Measurements from ENCODE around the gene TBX5.

Gene TBX5

DNA sequence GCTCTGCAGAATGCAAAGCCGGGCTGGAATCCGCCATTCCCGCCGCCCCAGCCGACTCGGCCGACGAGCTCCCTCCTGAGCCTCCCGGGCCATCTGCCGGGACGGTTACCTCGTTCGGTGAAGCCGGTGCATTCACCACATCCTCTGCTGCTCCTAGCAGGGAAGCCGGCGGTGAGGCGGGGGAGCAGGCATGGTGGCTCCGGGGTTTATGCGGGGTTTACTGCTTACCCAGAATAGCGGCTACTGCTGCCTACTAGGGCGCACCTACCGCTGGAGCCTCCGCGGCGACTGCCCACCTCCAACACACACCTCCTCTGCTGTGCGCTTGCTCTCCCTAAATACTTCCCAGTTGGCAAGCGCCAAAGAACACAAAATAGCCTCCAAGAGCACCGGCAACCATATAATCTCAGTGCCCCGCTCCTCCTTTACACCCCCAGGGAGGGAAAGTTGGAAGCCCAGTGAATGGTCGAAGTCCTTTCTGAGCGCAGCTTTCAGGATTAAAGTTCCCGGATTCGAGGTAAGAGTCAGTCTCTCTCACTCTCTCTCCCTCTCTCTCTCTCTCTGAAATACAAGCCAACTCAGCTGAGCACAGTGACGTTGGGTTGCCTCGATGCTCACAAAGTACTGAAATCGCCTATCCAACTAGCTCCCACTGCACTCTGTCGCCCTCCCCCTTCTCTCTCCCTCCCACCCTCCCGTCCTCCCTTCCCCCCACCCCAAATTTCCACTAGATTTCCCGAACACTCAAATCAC lies at the start of gene TBX5:
Gene TBX5, minus strand, starts transcription at position 626 of the 753 bp plus-strand sequence. CDS start 2,246 bp downstream, outside the sequence.
- TF ChIP-seq GATA3 (IDR thresholded peaks at IDR 0.05; ENCODE audit: low read depth, low read length) (no peak), GATA2 (IDR thresholded peaks at IDR 0.05; ENCODE audit: low read depth, low read length) (no peak)

DNA sequence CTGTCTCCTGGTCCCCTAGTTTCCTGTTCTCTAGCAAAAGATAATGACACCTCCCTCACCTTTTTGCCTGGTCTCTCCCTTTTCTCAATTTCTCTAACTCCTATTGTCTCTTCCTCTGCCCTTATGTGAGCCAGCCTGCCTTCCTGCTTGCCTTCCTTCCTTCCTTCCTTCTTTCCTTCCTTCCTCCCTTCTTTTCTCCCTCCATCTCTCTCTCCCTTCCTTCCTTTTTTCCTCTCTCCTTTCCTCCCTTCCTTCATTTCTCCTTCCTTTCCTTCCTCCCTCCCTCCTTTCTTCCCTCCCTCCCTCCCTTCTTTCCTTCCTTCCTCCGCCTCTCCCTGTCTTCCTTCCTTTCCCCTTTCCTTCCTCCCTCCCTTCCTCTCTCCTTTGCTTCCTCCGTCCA lies 45.7 kb upstream of the TBX5 start:
- TF ChIP-seq GATA3 (IDR thresholded peaks at IDR 0.05; ENCODE audit: low read depth, low read length) = no peak
- TF ChIP-seq GATA2 (IDR thresholded peaks at IDR 0.05; ENCODE audit: low read depth, low read length) = no peak

DNA sequence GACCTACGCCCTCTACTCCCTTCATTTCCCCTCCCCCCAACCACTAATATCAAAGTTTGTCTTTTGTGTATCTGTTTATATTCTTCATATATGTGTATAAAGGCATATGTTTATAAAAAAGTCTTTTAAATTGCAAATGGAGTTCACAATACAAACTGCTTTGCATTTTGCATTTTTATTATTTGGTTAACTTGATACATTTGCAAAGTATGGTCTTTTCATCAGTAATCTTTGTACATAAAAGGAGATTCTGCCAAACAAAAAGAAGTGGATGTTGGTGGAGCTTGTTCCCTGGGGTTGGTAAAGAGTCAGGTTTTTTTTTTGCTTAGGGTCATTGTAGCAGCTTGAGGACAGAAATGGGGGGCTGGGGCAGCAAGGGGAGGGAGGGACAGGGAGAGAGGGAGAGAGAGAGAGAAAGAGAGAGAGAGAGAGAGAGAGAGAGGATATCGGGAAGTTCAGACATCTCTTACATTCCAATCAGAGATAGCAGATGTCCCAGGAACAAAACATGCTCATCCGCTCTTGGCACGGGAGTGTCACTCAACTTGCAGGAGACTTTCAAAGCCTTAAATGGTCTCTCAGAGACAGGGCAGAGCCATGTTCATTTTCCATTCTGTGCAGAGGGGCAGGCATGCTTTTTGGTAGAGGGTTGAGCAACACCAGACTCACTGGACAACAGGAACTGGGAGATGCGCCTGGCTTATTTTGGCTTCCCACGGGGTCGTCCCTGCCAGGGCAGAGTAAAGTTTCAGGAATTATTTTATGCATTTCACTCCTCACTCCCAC lies 44.8 kb upstream of the TBX5 start:
- TF ChIP-seq GATA2 (IDR thresholded peaks at IDR 0.05; ENCODE audit: low read depth, low read length) (no peak), GATA3 (IDR thresholded peaks at IDR 0.05; ENCODE audit: low read depth, low read length) (no peak)

DNA sequence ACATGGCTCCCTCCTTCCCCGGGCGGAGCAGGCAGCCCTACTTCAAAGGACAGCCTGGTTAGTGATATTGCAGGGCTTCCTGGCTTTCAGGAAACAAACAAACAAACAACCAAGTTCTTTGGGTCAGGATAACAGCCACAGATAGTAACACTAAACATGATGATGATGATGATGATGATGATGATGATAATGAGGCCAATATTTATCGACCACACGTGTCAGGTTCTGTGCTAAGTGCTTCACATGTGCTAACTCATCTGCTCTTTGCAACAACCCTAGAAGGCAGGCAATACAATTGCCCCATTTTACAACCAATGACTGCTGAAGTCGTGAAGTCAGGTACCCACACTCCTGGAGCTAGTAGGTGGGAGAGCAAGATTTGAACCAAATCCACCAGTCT lies 44.1 kb upstream of the TBX5 start:
- TF ChIP-seq GATA3 (IDR thresholded peaks at IDR 0.05; ENCODE audit: low read depth, low read length) = no peak
- no peak for TF ChIP-seq GATA2 (IDR thresholded peaks at IDR 0.05; ENCODE audit: low read depth, low read length)

DNA sequence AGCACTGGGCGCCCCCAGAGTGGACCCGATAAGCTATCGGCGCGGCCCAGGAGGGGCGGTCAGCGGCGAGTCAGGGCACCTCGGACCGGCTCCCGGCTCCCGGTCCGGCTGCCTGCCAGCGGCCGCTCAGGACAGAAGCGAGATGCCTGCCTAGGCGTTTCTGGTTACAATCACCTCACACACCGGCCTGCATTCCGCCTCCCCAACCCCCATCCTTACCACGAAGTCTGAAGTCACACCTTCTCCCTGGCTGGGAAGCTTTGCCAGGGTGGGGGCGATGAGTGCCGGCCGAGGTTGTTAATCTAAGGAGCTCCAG lies 42.6 kb upstream of the TBX5 start:
- no peak for TF ChIP-seq GATA3 (IDR thresholded peaks at IDR 0.05; ENCODE audit: low read depth, low read length)
- TF ChIP-seq GATA2 (IDR thresholded peaks at IDR 0.05; ENCODE audit: low read depth, low read length) = no peak

DNA sequence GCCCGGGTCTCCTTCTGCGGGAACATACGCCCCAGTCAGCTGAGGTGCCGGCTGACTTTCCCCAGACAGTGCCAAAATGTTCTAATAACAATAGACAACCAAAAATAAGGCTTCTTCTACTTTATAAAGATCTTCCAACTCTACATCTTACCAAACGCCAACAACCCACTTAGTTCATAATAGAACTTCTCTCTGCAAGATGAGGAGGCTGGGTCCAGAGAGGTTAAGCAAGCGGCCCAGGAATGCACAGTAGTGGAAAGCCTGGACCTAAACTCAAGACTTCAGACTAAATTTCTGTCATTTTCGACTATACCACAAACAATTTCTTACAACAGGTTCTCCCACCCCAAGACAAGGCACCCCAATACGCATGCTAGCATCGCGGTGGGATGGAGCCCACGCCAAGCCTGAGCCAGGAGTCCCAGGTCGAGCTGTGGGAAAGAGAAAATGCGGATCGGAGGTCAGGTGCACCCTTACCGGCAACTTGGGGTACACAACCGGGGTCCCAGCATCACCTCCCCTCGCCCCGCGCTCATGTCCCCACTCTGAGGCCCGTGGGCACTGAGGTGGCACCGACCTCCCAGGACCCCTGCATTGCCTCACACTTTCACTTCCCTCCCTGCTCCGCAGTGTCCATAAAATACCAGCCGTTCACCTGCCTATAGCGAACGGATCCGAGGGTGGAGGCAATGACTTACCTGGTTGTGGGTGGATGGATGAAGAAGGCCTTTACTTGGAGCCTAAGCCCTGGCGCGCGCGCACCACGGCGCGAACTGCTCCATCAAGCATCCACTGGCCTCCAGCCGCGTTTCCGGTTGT lies 42.1 kb upstream of the TBX5 start:
- TF ChIP-seq GATA2 (IDR thresholded peaks at IDR 0.05; ENCODE audit: low read depth, low read length) = no peak
- no peak for TF ChIP-seq GATA3 (IDR thresholded peaks at IDR 0.05; ENCODE audit: low read depth, low read length)

DNA sequence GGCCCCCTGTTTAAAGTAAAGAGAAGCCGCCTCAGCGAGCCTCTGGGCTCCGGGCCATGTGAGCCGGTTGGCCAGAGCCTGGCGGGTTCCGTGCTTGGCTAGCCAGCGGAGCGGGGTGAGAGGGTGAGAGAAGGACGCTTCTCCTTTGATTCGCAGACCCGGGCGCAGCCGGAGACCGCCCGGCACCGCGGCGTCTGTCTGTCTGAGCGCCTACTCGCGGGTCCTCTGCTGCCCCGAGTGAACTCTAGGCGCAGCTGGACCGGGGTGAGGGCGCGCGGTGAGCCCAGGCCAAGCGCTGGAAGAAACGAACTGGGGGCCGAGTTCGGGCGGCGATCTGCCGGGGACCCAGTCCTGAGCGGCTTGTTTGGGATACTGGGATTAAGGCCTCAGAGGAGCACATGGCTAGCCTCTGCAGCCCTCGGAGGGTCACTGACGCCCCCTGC lies 41.4 kb upstream of the TBX5 start:
- TF ChIP-seq GATA2 (IDR thresholded peaks at IDR 0.05; ENCODE audit: low read depth, low read length) = no peak
- TF ChIP-seq GATA3 (IDR thresholded peaks at IDR 0.05; ENCODE audit: low read depth, low read length) = no peak

DNA sequence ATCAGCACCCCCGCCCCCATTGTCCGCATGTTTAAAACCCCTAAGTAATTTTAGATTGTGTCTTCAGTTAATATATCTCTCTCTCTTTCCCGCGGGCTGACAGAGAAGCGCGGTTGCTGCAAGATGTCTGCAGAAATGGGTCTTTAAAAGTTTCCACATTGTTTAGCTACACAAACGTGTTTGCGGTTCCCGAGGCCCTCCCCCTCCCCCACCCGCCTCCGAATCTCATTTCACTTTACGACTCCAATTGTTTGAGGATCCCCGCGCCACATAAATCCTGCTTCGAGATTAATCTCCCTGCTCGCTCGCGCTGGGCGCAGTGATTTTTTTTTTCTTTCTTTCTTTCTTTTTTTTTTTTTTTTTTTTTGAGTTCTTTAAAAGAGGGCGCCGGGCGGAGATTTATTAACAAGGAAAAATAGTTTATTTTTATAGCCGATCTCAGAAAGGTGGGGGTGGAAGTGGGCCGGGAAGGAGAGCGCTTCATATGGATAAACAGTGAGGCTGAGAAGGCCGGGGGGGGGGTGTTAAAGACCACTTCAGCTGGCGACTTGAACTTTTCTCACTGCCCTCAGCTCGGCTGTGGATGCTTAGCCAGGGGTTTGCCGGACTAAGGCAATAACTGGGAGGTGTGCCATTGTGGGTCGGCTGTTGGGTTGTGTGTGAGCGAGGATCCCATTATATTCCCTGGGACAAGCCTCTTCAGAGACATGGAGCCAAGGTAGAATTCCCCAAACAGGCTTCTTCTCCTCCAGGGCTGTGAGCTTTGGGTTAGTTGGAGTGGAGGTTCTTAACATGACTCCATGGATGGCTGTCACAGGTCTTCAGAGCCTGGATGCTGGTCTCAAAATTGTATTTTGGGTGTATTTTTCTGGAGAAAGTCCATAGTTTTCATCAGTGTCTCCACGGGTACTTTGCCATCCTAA lies 39.7 kb upstream of the TBX5 start:
- TF ChIP-seq GATA2 (IDR thresholded peaks at IDR 0.05; ENCODE audit: low read depth, low read length) = no peak
- TF ChIP-seq GATA3 (IDR thresholded peaks at IDR 0.05; ENCODE audit: low read depth, low read length) = no peak

DNA sequence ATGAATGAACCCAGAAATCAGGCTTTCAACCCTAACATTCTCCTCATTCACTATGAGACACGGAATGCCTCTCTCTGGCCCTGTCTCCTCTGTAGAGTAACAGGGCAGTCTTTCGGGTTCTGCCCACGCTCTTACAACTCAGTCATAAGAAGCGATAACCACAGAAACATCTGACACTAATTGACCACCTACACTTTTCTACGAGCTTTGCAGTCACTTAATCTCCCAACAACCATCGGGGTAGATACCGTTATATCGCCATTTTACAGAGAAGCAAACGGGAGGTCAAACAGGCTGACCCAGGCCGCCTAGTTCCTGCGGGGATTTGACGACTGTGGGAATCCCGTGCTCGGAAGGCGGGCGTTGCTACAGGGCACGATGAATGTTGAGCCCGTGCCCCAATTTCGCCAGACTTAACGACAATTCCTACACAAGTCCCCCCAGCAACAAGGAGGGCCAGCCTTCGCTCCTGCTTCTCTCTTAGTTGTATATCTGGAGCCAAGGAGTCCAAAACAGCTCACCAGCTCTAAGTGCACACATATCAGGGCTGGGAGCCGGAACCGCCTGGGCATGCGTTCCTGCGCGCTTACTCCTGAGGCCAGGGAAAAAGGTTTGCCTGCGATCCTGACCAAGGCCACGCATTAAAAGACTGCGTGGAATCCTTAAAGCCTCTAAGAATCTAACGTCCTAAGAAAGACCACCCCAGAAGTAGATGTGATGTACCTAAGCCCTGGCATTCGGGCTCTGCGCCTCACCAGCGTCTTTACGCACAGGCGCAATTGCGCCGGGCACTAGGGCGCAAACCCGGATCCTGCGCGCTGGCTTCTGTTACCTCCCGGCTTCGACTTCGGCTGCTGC lies 38.7 kb upstream of the TBX5 start:
- TF ChIP-seq GATA3 (IDR thresholded peaks at IDR 0.05; ENCODE audit: low read depth, low read length) = no peak
- no peak for TF ChIP-seq GATA2 (IDR thresholded peaks at IDR 0.05; ENCODE audit: low read depth, low read length)

DNA sequence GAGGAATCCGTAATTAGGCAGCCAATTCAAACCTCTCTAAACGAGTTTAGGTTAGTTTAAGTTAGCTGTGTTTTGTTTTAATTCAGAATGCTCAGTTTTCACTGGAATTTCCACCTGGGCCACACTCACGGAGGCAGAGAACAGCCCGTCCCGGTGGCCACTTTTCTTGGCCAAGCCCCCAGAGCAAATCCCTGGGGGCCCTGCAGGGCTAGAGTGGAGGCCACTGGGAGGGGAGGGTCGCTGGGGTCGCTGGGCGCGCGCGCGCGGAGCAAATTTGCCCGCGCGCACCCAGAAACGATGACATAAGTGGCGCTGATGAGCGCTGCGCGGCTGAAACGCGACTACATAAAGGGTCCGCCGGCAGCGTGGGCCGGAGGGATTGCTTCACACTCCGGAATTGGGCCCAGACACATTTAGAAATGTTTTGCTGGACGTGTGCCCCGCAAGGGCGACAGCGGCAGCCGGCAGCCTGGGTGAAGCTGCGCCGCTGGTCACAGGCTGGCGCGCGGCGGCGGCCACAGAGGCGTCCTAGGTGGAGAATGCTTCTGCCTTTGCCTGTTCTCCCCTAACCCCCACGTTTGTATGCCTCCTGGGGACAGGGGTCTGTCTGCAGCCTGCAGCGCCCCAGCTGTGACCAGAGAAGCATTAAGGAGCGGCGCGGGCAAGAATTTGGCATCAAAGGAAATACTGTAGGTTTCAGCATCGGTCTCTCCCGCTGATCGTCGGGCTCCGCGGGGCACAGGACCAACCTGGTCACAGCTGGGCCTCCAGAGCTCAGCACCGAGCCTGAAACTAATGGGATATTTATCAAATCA lies 37.9 kb upstream of the TBX5 start:
- TF ChIP-seq GATA2 (IDR thresholded peaks at IDR 0.05; ENCODE audit: low read depth, low read length) = no peak
- TF ChIP-seq GATA3 (IDR thresholded peaks at IDR 0.05; ENCODE audit: low read depth, low read length) = no peak

DNA sequence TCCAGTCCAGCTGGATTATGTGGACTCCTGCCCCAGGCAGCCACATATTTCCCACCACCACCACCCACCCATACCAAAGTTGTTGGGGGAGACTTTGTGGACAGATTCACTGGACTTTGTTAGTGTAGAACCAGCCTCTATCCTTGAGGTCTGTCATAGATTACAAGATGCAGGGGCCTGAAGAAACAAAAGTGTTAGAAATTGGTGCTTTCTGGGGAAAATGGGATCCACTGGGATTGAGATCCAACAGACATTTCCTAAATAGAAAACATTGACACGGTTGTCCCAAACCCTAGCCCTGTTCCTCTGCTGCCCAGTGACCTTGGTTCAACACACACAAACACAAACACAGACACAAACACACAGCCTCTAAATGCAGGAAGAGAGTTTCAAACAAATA lies 36.6 kb upstream of the TBX5 start:
- TF ChIP-seq GATA2 (IDR thresholded peaks at IDR 0.05; ENCODE audit: low read depth, low read length) (no peak), GATA3 (IDR thresholded peaks at IDR 0.05; ENCODE audit: low read depth, low read length) (no peak)

DNA sequence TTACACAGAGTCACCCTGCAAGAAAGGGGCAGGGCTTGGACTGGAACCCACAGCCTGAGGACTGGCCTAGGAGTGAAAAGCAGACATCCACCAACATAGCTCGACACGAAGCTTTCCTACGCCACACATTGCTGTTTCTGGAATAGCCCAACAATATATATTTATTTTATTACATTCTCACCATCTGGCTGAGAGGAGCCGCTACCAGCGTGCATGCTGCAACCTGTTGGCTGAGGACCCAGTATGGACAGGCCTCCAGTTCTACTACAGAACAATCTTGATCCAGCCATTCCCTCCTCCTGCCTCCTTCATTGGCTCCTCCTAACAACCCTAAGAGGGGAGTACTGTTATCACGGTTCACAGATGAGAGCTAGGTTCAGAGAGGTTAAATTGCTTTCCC lies 35.6 kb upstream of the TBX5 start:
- TF ChIP-seq GATA2 (IDR thresholded peaks at IDR 0.05; ENCODE audit: low read depth, low read length) (no peak), GATA3 (IDR thresholded peaks at IDR 0.05; ENCODE audit: low read depth, low read length) (no peak)
